Right atrium auricular region (tissue), 2 donors: Measurements from ENCODE around the gene KLF3. TPM values are rescaled to one million over a fixed set of nuclear protein-coding genes. Genes with fewer than 3 reads are reported as not detected.

ENCODE experiments used
- DNase-seq: peaks from one replicate; pipeline ENCODE4 v3.0.0-alpha.2; 2019; ENCODE audit warnings: low spot score
- H3K27ac ChIP-seq, 2 donors: fragments of 200-600 bp; sonication (generic); 1 replicate in 1 of 2; 2 replicates in 1 of 2; pipeline ENCODE4 v1.5.1; 2016 to 2019
- H3K27me3 ChIP-seq, 2 donors: fragments of 200-600 bp; sonication (generic); one replicate each; pipeline versions ENCODE4 v1.5.1 to v1.6.0; 2017 to 2019
- H3K36me3 ChIP-seq: fragments of 200-600 bp; sonication (generic); one replicate; pipeline ENCODE4 v1.5.1; 2016
- H3K4me1 ChIP-seq, 2 donors: fragments of 200-600 bp; sonication (generic); one replicate each; pipeline versions ENCODE4 v1.5.1 to v1.6.0; 2017 to 2019
- H3K4me3 ChIP-seq, 2 donors: fragments of 200-600 bp; sonication (generic); 1 replicate in 1 of 2; 2 replicates in 1 of 2; pipeline ENCODE4 v1.5.1; 2017 to 2019; ENCODE audit warnings: mild to moderate bottlenecking in 1 of 2, moderate library complexity in 1 of 2
- H3K9me3 ChIP-seq, 2 donors: fragments of 200-600 bp; sonication (generic); one replicate each; pipeline ENCODE4 v1.5.1; 2019
- total RNA-seq, 2 donors: library from RNA; depleted of rRNA; stranded (reverse); fragments of >200 nt; gene quantifications; one replicate each; pipeline ENCODE4 v1.1.0, GENCODE V29; 2016
- TF ChIP-seq, protein P1 (sequence below), 2 donors: fragments of 200-600 bp; sonication (generic); IDR thresholded peaks; one replicate each; pipeline ENCODE4 v1.5.1; 2019; ENCODE audit warnings: antibody characterized with exemption in 2 of 2

The KLF3 gene
- total RNA-seq, 2 donors from 2014 or later, result 22.6 to 28.8 TPM

DNA sequence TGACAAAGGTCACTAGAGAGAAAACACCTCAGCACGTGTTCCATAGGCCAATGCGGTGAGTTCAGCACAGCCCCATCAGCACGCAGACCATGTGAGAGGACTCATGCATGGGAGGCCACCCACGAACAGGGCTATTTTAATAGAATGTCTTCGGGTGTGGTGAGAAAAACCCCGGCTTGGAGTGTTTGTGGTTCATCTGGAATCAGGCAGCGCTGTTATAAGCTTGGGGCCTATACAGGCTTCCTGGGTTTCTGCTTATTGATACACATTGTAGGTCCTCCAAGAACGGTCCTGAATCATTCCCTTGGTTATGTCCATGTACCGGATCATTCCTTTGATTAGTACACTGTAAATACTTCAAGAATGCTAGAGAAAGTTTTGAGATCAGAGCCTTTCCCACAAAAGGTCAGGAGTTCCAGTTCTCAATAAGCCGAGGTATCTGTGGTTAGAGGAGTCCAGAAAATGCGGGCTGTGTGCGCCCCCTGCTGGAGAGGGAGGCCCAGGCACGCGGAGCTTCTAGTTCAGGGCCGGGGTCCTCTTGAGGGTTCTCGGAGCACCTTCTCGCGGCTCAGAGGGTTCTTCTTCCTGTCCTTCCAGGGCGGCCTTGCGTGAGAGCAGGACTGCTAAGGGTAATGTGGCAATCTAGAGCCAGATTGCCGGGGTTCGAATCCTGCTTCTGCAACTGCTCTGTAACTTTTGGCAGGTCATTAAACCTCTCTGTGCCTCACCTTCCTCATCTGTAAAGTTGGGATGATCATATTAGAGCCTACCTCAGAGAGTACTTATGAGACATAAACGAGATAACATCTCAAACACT, 67.0 kb downstream of the KLF3 start:
- peaks cover 0 to 7% of the 10 kb centered on the region in 2 donors for H3K4me1 ChIP-seq
- H3K36me3 ChIP-seq, result no peaks in the 10 kb centered on the region
- H3K27ac ChIP-seq, result no peak overlapping the region
- H3K4me3 ChIP-seq, result no peak overlapping the region
- TF ChIP-seq, protein P1, sequence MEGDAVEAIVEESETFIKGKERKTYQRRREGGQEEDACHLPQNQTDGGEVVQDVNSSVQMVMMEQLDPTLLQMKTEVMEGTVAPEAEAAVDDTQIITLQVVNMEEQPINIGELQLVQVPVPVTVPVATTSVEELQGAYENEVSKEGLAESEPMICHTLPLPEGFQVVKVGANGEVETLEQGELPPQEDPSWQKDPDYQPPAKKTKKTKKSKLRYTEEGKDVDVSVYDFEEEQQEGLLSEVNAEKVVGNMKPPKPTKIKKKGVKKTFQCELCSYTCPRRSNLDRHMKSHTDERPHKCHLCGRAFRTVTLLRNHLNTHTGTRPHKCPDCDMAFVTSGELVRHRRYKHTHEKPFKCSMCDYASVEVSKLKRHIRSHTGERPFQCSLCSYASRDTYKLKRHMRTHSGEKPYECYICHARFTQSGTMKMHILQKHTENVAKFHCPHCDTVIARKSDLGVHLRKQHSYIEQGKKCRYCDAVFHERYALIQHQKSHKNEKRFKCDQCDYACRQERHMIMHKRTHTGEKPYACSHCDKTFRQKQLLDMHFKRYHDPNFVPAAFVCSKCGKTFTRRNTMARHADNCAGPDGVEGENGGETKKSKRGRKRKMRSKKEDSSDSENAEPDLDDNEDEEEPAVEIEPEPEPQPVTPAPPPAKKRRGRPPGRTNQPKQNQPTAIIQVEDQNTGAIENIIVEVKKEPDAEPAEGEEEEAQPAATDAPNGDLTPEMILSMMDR (IDR thresholded peaks at IDR 0.05), result peak; percentile 89 to 93
- H3K27me3 ChIP-seq, result no peaks in the 10 kb centered on the region
- peak; percentile 89 for DNase-seq
- H3K9me3 ChIP-seq, result no peaks in the 10 kb centered on the region

DNA sequence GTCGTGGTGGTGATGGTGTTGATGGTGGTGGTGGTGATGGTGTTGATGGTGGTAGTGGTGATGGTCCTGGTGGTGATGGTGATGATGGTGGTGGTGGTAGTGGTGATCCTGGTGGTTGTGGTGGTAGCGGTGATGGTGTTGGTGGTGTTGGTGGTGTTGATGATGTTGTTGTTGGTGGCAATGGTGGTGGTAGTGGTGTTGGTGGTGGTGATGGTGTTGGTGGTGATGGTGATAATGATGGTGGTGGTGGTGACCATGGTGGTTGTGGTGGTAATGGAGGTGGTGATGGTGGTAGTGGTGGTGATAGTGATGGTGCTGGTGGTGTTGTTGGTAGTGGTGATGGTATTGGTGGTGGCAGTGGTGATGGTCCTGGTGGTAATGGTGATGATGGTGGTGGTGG, 69.7 kb downstream of the KLF3 start:
- H3K27ac ChIP-seq, result no peak overlapping the region
- DNase-seq, result no peak
- TF ChIP-seq, protein P1 (IDR thresholded peaks at IDR 0.05), result no peak

DNA sequence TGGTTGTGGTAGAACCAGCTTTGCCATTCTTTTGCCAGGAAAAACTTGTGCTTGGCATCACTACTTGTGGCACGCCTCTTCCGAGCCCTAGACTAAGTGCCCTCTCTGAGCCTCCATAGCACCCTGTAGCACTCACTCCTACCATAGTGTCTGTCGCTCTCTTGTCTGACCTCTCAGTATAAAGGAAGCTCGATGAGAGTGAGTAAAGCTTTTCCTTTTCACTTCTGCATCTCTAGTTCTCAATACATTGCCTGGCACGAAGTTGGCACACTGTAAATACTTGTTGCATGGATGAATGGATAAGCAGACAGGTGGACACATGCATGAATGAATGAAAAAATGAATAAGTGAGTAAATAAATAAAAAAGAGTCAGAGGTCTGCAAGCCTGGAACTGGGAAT, 70.4 kb downstream of the KLF3 start:
- TF ChIP-seq, protein P1 (IDR thresholded peaks at IDR 0.05), result no peak
- no peak for DNase-seq
- no peak overlapping the region for H3K27ac ChIP-seq

More for the DNA sequence above, 69.7 kb downstream of the KLF3 start:
- H3K4me3 ChIP-seq, result no peak overlapping the region
- H3K36me3 ChIP-seq, result no peaks in the 10 kb centered on the region
- H3K9me3 ChIP-seq, result no peaks in the 10 kb centered on the region
- no peaks in the 10 kb centered on the region for H3K27me3 ChIP-seq
- H3K4me1 ChIP-seq, result peaks cover 0 to 7% of the 10 kb centered on the region in 2 donors

DNA sequence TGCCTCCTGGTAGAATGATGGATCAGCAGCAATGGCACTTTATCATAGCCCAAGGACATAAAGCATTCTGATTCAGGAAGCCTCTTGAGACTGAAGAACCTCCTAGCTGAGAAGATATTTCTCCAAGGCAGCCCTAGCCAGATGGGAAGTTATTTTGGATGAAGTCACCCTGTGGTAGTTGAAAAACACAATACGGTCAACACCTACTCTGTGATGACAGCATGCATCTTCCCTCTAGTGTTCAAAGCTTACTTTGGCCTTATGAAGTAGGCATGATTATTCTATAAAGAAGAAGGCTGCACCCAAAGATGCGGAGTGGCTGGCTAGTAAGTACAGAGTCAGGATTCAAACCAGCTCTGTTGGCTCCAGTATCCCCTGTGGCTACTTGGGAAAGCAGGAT, 70.9 kb downstream of the KLF3 start:
- Histone ChIP-seq H3K9me3 (no peaks in the 10 kb centered on the region), H3K36me3 (no peaks in the 10 kb centered on the region), H3K4me3 (no peak overlapping the region), H3K4me1 (peaks cover 0 to 7% of the 10 kb centered on the region in 2 donors), H3K27ac (no peak overlapping the region), H3K27me3 (no peaks in the 10 kb centered on the region)
- TF ChIP-seq, protein P1 (IDR thresholded peaks at IDR 0.05), result no peak
- no peak for DNase-seq

More for the DNA sequence above, 70.4 kb downstream of the KLF3 start:
- Histone ChIP-seq H3K36me3 (no peaks in the 10 kb centered on the region), H3K27me3 (no peaks in the 10 kb centered on the region), H3K4me3 (no peak overlapping the region), H3K4me1 (peaks cover 0 to 7% of the 10 kb centered on the region in 2 donors), H3K9me3 (no peaks in the 10 kb centered on the region)

DNA sequence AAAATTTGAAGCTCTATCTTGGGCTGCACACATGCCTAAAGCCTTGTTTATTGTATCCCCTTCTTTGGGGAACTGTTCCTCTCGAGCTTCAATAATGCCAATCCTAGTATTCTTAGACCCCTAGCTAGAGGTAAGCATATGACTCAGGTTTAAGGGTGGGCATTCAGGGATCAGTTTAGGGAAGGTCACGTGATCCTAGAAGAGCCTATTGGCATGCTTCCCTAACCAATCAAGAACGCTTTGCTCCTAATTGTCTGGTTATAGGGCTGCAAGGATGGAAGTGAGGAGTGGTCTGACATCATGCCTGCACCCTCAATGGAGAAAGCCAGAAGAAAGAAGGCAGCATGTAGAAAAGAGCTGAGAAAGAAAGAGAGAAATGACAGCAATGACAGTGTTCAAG, 71.9 kb downstream of the KLF3 start:
- DNase-seq, result no peak
- TF ChIP-seq, protein P1 (IDR thresholded peaks at IDR 0.05), result no peak

More for the DNA sequence above, 71.9 kb downstream of the KLF3 start:
- no peaks in the 10 kb centered on the region for H3K27me3 ChIP-seq
- H3K4me1 ChIP-seq, result peaks cover 0 to 4% of the 10 kb centered on the region in 2 donors
- no peaks in the 10 kb centered on the region for H3K9me3 ChIP-seq
- H3K4me3 ChIP-seq, result no peak overlapping the region
- no peaks in the 10 kb centered on the region for H3K36me3 ChIP-seq
- H3K27ac ChIP-seq, result no peak overlapping the region
